ENCODE results near the gene CUX1. TPM values are rescaled to one million over a fixed set of nuclear protein-coding genes. Genes with fewer than 3 reads are reported as not detected.

CUX1 gene
- total RNA-seq, 1 donor from 2014 or later, result 89.1 TPM

- H3K36me3 Mint-ChIP-seq (ENCODE audit: unreplicated experiment), result no peaks in the 10 kb centered on the region
- no peaks in the 10 kb centered on the region for H3K9me3 Mint-ChIP-seq (ENCODE audit: unreplicated experiment)
- peak overlapping the region; percentile 51 for H3K4me3 Mint-ChIP-seq (ENCODE audit: unreplicated experiment)
- H3K27ac Mint-ChIP-seq (ENCODE audit: unreplicated experiment), result no peak overlapping the region
- peaks cover 22% of the 10 kb centered on the region for H3K27me3 Mint-ChIP-seq (ENCODE audit: unreplicated experiment)
- DNase-seq (ENCODE audit: extremely low spot score, unreplicated experiment), result no peak
- TF ChIP-seq CTCF (IDR thresholded peaks at IDR 0.05), result no peak
- H3K4me1 Mint-ChIP-seq (ENCODE audit: unreplicated experiment), result peaks cover 22% of the 10 kb centered on the region
Observed at GRCh38 chr7:101813402-101814019, 3.9 kb upstream of the CUX1 start.

- DNase-seq (ENCODE audit: extremely low spot score, unreplicated experiment), result no peak
- TF ChIP-seq CTCF (IDR thresholded peaks at IDR 0.05), result peak; percentile 71
- H3K9me3 Mint-ChIP-seq (ENCODE audit: unreplicated experiment), result no peaks in the 10 kb centered on the region
- peaks cover 22% of the 10 kb centered on the region for H3K27me3 Mint-ChIP-seq (ENCODE audit: unreplicated experiment)
- H3K36me3 Mint-ChIP-seq (ENCODE audit: unreplicated experiment), result no peaks in the 10 kb centered on the region
- H3K4me3 Mint-ChIP-seq (ENCODE audit: unreplicated experiment), result peak overlapping the region; percentile 79
- peaks cover 23% of the 10 kb centered on the region for H3K4me1 Mint-ChIP-seq (ENCODE audit: unreplicated experiment)
- H3K27ac Mint-ChIP-seq (ENCODE audit: unreplicated experiment), result peak overlapping the region; percentile 6
Observed at GRCh38 chr7:101814081-101814990, 3.1 kb upstream of the CUX1 start.

GRCh38 chr7:101814991-101815825 lies 2.2 kb upstream of the CUX1 start:
- Mint-ChIP-seq H3K27me3 (ENCODE audit: unreplicated experiment) (peaks cover 22% of the 10 kb centered on the region), H3K4me3 (ENCODE audit: unreplicated experiment) (peak overlapping the region; percentile 79), H3K36me3 (ENCODE audit: unreplicated experiment) (no peaks in the 10 kb centered on the region), H3K4me1 (ENCODE audit: unreplicated experiment) (peaks cover 27% of the 10 kb centered on the region), H3K27ac (ENCODE audit: unreplicated experiment) (peak overlapping the region; percentile 6), H3K9me3 (ENCODE audit: unreplicated experiment) (no peaks in the 10 kb centered on the region)
- TF ChIP-seq CTCF (IDR thresholded peaks at IDR 0.05), result peak; percentile 65
- DNase-seq (ENCODE audit: extremely low spot score, unreplicated experiment), result no peak

- peak overlapping the region; percentile 47 for H3K27ac Mint-ChIP-seq (ENCODE audit: unreplicated experiment)
- DNase-seq (ENCODE audit: extremely low spot score, unreplicated experiment), result peak; percentile 91
- H3K36me3 Mint-ChIP-seq (ENCODE audit: unreplicated experiment), result no peaks in the 10 kb centered on the region
Observed at GRCh38 chr7:101815826-101816594, 1.4 kb upstream of the CUX1 start.

More at GRCh38 chr7:101815826-101816594, 1.4 kb upstream of the CUX1 start:
- Mint-ChIP-seq H3K9me3 (ENCODE audit: unreplicated experiment) (no peaks in the 10 kb centered on the region), H3K4me3 (ENCODE audit: unreplicated experiment) (peak overlapping the region; percentile 78), H3K27me3 (ENCODE audit: unreplicated experiment) (peaks cover 21% of the 10 kb centered on the region), H3K4me1 (ENCODE audit: unreplicated experiment) (peaks cover 35% of the 10 kb centered on the region)
- peak; percentile 23 for TF ChIP-seq CTCF (IDR thresholded peaks at IDR 0.05)
